Neural cell (in vitro differentiated cells): ENCODE results near the gene PARVA. TPM values are rescaled to one million over a fixed set of nuclear protein-coding genes. Genes with fewer than 3 reads are reported as not detected.

Experiments
- H2AFZ ChIP-seq: fragments of 200-600, 300-800 bp; sonication (generic), shearing (Covaris generic); 2 replicates; pipeline ENCODE4 v1.6.0; 2014; ENCODE audit warnings: low read depth, mild to moderate bottlenecking, antibody characterized with exemption, low read length, moderate library complexity
- H3F3A ChIP-seq: fragments of 200-600 bp; shearing (Covaris generic); 2 replicates; pipeline ENCODE4 v1.6.1; 2016; ENCODE audit warnings: mild to moderate bottlenecking, moderate library complexity, mixed read lengths, antibody characterized with exemption, low read length; ENCODE audit not compliant: insufficient read depth, poor library complexity, severe bottlenecking
- H3K27ac ChIP-seq: fragments of 200-600, 300-800 bp; sonication (generic), shearing (Covaris generic); 2 replicates; pipeline ENCODE4 v1.5.1; 2014; ENCODE audit warnings: mild to moderate bottlenecking, low read length, moderate library complexity
- H3K27me3 ChIP-seq: fragments of 300-800, 200-600 bp; sonication (generic), shearing (Covaris generic); 2 replicates; pipeline ENCODE4 v1.6.0; 2014; ENCODE audit warnings: mild to moderate bottlenecking, low read depth, low read length, moderate library complexity; ENCODE audit not compliant: insufficient read depth
- H3K36me3 ChIP-seq: fragments of 300-800, 200-600 bp; sonication (generic), shearing (Covaris generic); 2 replicates; pipeline ENCODE4 v1.5.1; 2014; ENCODE audit warnings: mild to moderate bottlenecking, antibody characterized with exemption, low read length, moderate library complexity; ENCODE audit not compliant: insufficient read depth
- H3K4me2 ChIP-seq: fragments of 300-800, 200-600 bp; sonication (generic), shearing (Covaris generic); 2 replicates; pipeline ENCODE4 v1.6.0; 2014; ENCODE audit warnings: mild to moderate bottlenecking, low read length
- H3K4me3 ChIP-seq: fragments of 300-800, 200-600 bp; sonication (generic), shearing (Covaris generic); 2 replicates; pipeline ENCODE4 v1.5.1; 2014; ENCODE audit warnings: mild to moderate bottlenecking, low read length, moderate library complexity
- H3K79me2 ChIP-seq: fragments of 200-600 bp; shearing (Covaris generic); replicated peaks from 2 replicates; pipeline ENCODE4 v1.6.0; 2014; ENCODE audit warnings: mild to moderate bottlenecking, low read length, moderate library complexity; ENCODE audit not compliant: insufficient read depth
- H3K9ac ChIP-seq: fragments of 300-800, 200-600 bp; sonication (generic), shearing (Covaris generic); 2 replicates; pipeline ENCODE4 v1.6.1; 2016; ENCODE audit warnings: mild to moderate bottlenecking, low read length, mixed read lengths
- H3K9me2 ChIP-seq: fragments of 200-600 bp; shearing (Covaris generic); 2 replicates; pipeline ENCODE4 v1.6.1; 2016; ENCODE audit warnings: mild to moderate bottlenecking, low read length, mixed read lengths; ENCODE audit not compliant: insufficient read depth
- H3K9me3 ChIP-seq: fragments of 200-600, 300-800 bp; sonication (generic), shearing (Covaris generic); 2 replicates; pipeline ENCODE4 v1.6.1; 2016; ENCODE audit warnings: mild to moderate bottlenecking, mixed run types, low read length, moderate library complexity, mixed read lengths
- H4K20me1 ChIP-seq: fragments of 200-600 bp; shearing (Covaris generic); 2 replicates; pipeline ENCODE4 v1.6.1; 2016; ENCODE audit warnings: mild to moderate bottlenecking, mixed run types; ENCODE audit not compliant: insufficient read depth
- EP300 ChIP-seq: fragments of 450-650 bp; conservative IDR thresholded peaks from 2 replicates; pipeline ENCODE4 v1.6.1; 2014; ENCODE audit warnings: antibody characterized with exemption, mild to moderate bottlenecking, moderate library complexity; ENCODE audit not compliant: poor library complexity, severe bottlenecking
- EZH2 ChIP-seq: fragments of 200-600, 300-800 bp; shearing (Covaris generic), sonication (generic); IDR thresholded peaks from 2 replicates; pipeline ENCODE4 v1.6.1; 2014; ENCODE audit warnings: antibody characterized with exemption, low read length, borderline replicate concordance, mild to moderate bottlenecking; ENCODE audit not compliant: insufficient read depth, poor library complexity, severe bottlenecking
- MXI1 ChIP-seq: fragments of 450-650 bp; conservative IDR thresholded peaks from 2 replicates; pipeline ENCODE4 v1.6.1; 2014; ENCODE audit warnings: antibody characterized with exemption, mild to moderate bottlenecking; ENCODE audit not compliant: poor library complexity, severe bottlenecking
- POLR2AphosphoS5 ChIP-seq: IDR thresholded peaks from 2 replicates; pipeline ENCODE4 v1.6.1; 2012
- RAD21 ChIP-seq: fragments of 450-650 bp; conservative IDR thresholded peaks from 2 replicates; pipeline ENCODE4 v1.6.1; 2014; ENCODE audit warnings: antibody characterized with exemption, mild to moderate bottlenecking, moderate library complexity
- SMC3 ChIP-seq: fragments of 450-650 bp; conservative IDR thresholded peaks from 2 replicates; pipeline ENCODE4 v1.6.1; 2014; ENCODE audit warnings: antibody characterized with exemption, mild to moderate bottlenecking, moderate library complexity; ENCODE audit not compliant: poor library complexity
- TAF1 ChIP-seq: IDR thresholded peaks from 2 replicates; pipeline ENCODE4 v1.6.1; 2012; ENCODE audit warnings: low read depth
- polyA plus RNA-seq: library from polyadenylated mRNA; depleted of rRNA; stranded (reverse); fragments of >200 nt; gene quantifications from 2 replicates; pipeline ENCODE4 v1.2.3, GENCODE V29; 2014
- TF ChIP-seq, protein P1 (sequence below): fragments of 450-650 bp; IDR thresholded peaks from 2 replicates; pipeline ENCODE4 v1.5.1; 2014; ENCODE audit warnings: antibody characterized with exemption, mild to moderate bottlenecking, moderate library complexity; ENCODE audit not compliant: poor library complexity, severe bottlenecking
- TF ChIP-seq, protein P2 (sequence below): IDR thresholded peaks from 2 replicates; pipeline ENCODE4 v1.6.1; 2012; ENCODE audit warnings: borderline replicate concordance

The PARVA gene
- polyA plus RNA-seq, 1 donor from 2014 or later, result 0.94 TPM

DNA sequence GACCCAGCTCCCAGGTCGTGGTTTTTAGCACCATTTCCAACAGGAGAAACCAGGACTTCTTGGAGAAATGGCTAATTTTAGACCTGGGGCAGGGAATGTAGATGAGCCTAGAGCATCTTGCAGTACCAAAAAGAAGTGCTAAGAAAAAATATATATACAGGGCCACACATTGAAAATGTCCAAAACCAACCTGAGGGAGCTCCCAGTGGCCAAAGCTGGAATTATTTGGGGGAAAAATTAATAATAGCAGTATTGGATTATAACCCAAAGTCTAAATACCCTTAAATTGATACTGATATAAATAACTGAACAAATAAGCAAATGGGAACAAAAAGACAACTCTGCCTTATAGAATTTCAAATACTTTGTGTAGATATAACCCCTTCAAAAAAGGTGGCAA, 108.0 kb downstream of the PARVA start:
- Histone ChIP-seq H3K9ac (no peak overlapping the region), H3K4me2 (no peak overlapping the region), H4K20me1 (no peaks in the 10 kb centered on the region), H3K27ac (no peak overlapping the region), H3K9me3 (peaks cover 9% of the 10 kb centered on the region), H3K9me2 (no peaks in the 10 kb centered on the region), H3K36me3 (no peaks in the 10 kb centered on the region), H3F3A (no peaks in the 10 kb centered on the region), H3K79me2 (no peaks in the 10 kb centered on the region), H3K4me3 (no peak overlapping the region), H3K27me3 (no peaks in the 10 kb centered on the region), H2AFZ (no peak overlapping the region)
- TF ChIP-seq POLR2AphosphoS5 (no peak), SMC3 (no peak), MXI1 (no peak), TAF1 (no peak), EP300 (no peak), RAD21 (no peak), EZH2 (no peak)
- TF ChIP-seq, protein P1, sequence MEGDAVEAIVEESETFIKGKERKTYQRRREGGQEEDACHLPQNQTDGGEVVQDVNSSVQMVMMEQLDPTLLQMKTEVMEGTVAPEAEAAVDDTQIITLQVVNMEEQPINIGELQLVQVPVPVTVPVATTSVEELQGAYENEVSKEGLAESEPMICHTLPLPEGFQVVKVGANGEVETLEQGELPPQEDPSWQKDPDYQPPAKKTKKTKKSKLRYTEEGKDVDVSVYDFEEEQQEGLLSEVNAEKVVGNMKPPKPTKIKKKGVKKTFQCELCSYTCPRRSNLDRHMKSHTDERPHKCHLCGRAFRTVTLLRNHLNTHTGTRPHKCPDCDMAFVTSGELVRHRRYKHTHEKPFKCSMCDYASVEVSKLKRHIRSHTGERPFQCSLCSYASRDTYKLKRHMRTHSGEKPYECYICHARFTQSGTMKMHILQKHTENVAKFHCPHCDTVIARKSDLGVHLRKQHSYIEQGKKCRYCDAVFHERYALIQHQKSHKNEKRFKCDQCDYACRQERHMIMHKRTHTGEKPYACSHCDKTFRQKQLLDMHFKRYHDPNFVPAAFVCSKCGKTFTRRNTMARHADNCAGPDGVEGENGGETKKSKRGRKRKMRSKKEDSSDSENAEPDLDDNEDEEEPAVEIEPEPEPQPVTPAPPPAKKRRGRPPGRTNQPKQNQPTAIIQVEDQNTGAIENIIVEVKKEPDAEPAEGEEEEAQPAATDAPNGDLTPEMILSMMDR, result no peak
- TF ChIP-seq, protein P2, sequence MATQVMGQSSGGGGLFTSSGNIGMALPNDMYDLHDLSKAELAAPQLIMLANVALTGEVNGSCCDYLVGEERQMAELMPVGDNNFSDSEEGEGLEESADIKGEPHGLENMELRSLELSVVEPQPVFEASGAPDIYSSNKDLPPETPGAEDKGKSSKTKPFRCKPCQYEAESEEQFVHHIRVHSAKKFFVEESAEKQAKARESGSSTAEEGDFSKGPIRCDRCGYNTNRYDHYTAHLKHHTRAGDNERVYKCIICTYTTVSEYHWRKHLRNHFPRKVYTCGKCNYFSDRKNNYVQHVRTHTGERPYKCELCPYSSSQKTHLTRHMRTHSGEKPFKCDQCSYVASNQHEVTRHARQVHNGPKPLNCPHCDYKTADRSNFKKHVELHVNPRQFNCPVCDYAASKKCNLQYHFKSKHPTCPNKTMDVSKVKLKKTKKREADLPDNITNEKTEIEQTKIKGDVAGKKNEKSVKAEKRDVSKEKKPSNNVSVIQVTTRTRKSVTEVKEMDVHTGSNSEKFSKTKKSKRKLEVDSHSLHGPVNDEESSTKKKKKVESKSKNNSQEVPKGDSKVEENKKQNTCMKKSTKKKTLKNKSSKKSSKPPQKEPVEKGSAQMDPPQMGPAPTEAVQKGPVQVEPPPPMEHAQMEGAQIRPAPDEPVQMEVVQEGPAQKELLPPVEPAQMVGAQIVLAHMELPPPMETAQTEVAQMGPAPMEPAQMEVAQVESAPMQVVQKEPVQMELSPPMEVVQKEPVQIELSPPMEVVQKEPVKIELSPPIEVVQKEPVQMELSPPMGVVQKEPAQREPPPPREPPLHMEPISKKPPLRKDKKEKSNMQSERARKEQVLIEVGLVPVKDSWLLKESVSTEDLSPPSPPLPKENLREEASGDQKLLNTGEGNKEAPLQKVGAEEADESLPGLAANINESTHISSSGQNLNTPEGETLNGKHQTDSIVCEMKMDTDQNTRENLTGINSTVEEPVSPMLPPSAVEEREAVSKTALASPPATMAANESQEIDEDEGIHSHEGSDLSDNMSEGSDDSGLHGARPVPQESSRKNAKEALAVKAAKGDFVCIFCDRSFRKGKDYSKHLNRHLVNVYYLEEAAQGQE, result no peak

DNA sequence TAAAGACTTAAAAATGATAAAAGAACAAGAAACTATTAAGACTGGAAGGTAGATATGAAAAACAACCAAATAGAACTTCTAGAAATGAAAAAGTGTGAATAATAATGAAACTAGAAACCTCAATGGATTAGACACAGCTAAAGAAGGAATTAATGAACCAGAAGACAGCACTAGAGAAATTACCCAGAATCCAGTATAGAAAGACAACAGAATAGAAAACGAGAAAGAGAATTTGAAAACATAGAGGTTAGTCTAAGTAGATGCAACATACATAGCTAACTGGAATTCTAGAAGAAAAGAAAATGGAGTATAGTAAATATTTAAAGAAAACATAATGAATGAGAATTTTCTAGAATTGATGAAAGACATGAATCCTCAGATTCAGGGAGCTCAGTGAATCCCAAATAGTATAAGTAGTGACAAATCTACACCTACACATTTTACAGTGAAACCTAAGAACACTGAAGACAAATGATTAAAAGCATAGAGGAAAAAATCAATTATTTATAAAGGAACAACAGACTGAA, 111.9 kb downstream of the PARVA start:
- Histone ChIP-seq H3K9me2 (no peaks in the 10 kb centered on the region), H2AFZ (no peak overlapping the region), H3F3A (no peaks in the 10 kb centered on the region), H3K27ac (no peak overlapping the region), H3K27me3 (no peaks in the 10 kb centered on the region), H3K9ac (no peak overlapping the region), H4K20me1 (no peaks in the 10 kb centered on the region), H3K4me3 (no peak overlapping the region), H3K79me2 (no peaks in the 10 kb centered on the region), H3K36me3 (no peaks in the 10 kb centered on the region), H3K9me3 (peaks cover 9% of the 10 kb centered on the region), H3K4me2 (no peak overlapping the region)
- TF ChIP-seq, protein P1, result no peak
- TF ChIP-seq EP300 (no peak), POLR2AphosphoS5 (no peak), TAF1 (no peak), SMC3 (no peak), RAD21 (no peak), MXI1 (no peak), EZH2 (no peak)
- TF ChIP-seq, protein P2, result no peak
